GM19324 (cell line): ENCODE results near the gene MMP25.

Source experiments
- ATAC-seq: cut with Tn5 transposase; IDR thresholded peaks from one replicate; pipeline ENCODE4 v1.9.1; 2021; ENCODE audit warnings: mild to moderate bottlenecking, moderate library complexity; ENCODE audit not compliant: unreplicated experiment, low FRiP score

The MMP25 gene

DNA sequence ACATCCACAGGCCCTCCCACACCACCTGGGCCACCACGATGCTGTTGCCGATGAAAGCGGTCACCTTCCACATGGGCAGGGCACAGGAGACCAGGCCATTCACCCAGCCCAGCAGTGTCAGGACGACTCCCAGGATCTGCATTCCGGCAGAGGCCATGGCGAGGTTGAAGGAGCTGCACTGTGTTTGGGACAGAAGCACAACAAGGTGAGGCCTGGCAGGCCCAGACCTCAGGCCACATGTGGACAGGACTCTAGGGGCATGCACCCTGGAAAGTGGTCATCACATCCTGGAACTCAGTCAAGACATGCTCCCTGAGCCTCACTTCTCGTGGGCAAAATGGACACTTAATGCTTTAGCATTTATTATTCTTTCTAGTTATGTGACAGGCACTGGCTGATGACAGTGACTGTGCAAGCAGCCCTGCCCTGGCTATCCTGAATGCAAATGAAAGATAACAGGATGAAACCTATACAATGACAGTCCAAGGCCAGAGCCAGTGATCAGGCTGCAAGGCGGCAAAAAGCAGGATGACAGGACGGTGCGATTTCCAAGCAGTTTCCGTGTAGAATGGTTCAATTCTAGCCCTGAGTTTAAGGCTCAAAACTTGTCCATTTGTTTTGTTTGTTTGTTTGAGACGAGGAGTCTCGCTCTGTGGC lies 30.4 kb upstream of the MMP25 start:
- no peak for ATAC-seq

DNA sequence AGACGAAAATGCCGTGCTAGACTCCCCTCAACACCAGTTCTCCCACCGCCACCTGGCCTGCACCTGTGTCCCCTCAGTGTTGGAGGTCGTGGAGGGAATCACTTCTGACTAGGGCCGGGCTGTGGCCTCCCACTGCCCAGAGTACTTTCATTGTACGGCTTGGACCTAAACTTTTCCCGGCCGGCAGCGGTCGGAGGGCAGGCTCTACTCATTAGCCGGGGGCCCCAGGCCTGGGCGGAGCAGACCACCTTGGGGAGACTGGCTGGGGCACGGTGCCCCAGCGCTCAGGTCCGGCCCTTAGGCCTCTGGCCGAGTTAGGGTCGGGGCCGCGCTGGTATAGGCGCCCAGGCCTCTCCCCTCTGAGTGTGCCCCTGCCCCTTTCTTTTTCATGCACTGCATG lies 29.0 kb upstream of the MMP25 start:
- no peak for ATAC-seq

DNA sequence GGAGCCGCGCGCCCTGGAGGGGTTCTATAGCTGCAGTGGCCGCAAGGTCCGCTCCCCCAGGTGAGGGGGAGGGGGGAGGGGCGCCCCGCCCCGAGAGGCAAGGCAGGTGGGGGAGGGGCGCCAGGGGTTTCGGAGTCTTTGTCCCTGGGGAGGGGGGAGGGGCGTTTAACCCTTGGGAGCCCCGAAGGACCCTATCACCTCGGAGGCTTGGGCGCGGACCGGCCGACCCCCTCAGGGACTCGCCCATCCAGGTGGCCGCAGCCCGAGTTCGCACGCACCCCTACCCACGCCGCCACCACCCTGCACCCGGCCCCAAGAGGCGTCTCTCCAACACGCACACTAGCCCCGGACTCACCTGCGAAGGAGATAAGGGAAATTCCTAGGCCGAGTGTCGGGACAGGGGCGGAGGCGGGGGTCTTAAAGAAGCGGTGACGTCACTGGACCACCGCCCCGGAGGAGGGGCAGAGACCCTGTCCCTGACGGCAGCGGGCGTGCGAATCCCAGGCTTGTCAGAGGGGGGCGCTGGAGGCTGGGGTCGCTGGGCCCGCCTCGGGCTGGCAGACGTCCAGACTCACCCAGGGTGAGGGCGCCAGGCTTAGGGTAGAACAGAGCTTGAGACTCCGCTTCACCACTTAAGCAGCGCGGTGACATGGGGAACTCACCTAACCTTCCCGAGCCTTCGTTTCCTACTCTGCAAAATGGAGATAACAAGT lies 28.4 kb upstream of the MMP25 start, which contains the start of gene CLDN6:
Gene CLDN6, minus strand, starts transcription at position 390 of the 713 bp plus-strand sequence. CDS start 2,162 bp downstream, outside the sequence.
- no peak for ATAC-seq

DNA sequence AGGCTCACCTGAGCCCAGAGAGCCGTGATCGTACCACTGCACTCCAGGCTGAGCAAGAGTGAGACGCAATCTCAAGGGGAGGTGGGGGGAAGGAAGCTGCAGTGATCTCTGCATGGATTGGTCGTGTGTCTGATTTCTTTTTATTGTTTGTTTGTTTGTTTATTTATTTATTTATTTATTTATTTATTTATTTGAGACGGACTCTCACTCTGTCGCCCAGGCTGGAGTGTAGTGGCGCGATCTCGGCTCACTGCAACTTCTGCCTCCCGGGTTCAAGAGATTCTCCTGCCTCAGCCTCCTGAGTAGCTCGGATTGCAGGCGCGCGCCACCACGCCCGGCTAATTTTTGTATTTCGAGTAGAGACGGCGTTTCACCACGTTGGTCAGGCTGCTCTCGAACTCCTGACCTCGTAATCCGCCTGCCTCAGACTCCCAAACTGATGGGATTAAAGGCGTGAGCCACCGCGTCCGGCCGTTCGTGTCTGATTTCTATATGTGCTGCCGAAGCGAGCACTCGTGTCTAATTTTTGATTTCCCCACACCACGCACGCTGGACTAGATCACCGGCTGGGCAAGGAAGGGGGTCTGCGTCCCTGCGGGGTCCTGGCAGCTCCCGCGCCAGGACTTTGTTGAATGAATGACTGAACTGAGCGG lies 26.6 kb upstream of the MMP25 start:
- no peak for ATAC-seq

DNA sequence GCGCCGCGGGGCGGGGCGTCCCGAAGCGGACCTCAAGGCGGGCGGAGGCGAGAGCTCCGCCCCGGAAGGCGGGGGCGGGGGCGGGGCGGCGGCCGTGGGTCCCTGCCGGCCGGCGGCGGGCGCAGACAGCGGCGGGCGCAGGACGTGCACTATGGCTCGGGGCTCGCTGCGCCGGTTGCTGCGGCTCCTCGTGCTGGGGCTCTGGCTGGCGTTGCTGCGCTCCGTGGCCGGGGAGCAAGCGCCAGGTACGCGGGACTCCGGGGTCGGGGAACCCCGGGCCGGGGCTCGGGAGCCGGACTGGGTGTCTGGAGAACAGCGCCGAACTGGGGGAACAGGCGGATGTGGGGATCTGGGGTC lies 26.1 kb upstream of the MMP25 start, which contains the start of gene TNFRSF12A:
Gene TNFRSF12A, plus strand, starts transcription at position 122 of the 357 bp plus-strand sequence. Its CDS starts 30 bp downstream, at position 152.
- peak; percentile 34 for ATAC-seq

DNA sequence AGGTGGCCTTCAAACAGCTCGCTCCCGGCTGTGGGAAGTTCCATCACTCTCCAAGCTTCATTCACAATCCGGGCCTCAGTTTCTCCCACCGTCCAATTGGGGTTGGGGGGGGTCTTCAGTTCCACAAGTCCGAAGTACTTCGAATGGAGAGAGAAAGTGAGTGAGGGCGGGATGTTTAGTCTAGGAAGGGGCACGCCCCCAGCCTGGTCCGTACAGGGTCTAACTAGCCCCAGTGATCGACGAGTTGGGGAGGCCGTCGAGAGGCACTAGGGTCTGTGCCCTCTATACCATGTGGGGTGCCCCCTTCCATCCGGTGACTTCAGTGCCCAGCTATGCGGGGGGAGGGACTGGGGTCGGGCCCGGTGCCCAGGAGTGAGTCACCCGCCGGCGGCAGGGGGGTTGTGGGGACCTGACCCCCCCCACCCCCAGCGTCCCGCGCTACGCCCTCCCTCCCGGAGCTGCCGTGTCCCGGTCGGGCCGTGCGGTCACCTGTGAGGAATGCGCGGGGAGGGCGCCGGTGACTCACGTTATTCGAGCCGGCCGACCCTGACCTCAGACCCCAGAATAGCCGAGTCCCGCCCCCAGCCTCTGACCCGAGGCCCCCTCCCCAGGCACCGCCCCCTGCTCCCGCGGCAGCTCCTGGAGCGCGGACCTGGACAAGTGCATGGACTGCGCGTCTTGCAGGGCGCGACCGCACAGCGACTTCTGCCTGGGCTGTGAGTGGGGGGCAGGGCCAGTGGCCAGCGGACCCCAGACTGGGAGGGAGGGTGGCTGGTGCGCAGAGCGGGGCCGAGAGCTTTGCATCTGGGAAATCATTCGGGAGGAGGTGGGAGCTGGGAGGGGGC lies 25.5 kb upstream of the MMP25 start:
- no peak for ATAC-seq

DNA sequence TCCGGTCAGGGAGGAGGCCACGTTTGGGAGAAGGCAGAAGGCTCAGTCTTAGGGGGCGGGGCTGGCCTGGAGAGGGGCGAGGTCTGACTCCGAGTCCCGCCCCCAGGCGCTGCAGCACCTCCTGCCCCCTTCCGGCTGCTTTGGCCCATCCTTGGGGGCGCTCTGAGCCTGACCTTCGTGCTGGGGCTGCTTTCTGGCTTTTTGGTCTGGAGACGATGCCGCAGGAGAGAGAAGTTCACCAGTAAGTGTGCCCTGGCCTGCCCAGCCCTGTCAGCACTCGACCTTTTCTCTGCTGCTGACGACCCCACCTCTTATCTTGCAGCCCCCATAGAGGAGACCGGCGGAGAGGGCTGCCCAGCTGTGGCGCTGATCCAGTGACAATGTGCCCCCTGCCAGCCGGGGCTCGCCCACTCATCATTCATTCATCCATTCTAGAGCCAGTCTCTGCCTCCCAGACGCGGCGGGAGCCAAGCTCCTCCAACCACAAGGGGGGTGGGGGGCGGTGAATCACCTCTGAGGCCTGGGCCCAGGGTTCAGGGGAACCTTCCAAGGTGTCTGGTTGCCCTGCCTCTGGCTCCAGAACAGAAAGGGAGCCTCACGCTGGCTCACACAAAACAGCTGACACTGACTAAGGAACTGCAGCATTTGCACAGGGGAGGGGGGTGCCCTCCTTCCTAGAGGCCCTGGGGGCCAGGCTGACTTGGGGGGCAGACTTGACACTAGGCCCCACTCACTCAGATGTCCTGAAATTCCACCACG lies 24.7 kb upstream of the MMP25 start:
- no peak for ATAC-seq

DNA sequence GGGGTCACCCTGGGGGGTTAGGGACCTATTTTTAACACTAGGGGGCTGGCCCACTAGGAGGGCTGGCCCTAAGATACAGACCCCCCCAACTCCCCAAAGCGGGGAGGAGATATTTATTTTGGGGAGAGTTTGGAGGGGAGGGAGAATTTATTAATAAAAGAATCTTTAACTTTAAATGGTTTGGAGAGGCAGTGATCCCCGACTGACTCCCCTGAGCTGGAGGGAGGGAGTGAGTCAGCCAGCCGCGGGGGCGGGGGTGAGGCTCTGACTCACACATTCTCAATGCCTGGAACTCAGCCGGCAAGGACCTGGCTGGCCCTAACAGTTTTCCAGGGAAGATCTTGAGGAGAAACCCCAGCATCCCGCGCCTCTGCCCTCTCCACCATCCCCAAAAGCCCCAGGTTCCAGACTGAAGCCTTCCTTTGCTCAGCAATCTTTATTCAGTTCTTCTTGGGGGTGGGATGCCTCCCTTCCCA lies 24.1 kb upstream of the MMP25 start:
- ATAC-seq, result no peak

DNA sequence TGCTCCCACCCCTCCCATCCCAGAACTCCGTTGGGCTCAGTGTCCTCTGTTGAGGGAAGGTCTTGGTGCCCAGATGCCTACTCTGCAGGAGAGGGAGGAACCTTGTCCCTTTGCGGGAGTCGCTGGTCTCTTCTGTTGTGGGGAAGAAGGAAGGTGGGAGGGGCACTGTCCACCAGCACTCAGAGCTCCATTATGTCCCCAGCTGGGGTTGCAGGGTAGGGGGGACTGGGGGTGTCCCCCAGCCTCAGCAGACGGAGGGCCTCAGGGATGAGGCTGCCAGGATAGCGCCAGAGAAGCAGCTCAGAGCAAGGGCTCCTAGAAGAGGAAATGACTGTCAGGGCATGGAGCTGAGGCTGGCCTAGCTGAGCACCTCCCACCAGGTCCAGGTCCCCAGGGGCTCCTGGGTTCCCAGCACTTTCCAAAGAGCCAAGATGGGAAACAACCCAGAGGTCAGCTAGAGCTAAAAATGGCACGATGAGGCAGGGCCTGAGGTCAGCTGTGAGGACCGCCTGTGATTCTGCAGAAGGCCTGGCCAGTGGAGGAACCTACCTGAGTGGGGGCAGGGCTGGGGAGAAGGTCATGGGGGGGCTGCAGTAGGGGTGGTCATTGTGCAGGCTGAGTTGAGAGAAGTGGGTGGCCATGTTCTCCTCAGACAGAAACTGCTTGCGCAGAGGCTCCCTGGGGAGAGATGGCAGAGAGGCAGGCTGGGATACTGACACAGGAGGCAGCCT lies 23.5 kb upstream of the MMP25 start:
- no peak for ATAC-seq

DNA sequence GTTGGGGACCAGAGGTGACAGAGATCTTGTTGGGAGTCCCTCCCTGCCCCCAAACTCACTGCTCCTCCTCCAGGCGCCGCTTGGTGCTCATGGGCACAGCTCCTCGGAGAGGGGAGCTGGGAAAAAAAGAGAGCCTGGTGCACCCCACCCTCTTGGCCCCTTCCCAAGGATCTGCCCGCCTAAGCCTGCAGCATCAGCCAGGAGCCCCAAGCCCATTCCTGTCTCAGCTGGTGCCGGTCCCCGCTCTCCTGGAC lies 23.0 kb upstream of the MMP25 start:
- no peak for ATAC-seq

DNA sequence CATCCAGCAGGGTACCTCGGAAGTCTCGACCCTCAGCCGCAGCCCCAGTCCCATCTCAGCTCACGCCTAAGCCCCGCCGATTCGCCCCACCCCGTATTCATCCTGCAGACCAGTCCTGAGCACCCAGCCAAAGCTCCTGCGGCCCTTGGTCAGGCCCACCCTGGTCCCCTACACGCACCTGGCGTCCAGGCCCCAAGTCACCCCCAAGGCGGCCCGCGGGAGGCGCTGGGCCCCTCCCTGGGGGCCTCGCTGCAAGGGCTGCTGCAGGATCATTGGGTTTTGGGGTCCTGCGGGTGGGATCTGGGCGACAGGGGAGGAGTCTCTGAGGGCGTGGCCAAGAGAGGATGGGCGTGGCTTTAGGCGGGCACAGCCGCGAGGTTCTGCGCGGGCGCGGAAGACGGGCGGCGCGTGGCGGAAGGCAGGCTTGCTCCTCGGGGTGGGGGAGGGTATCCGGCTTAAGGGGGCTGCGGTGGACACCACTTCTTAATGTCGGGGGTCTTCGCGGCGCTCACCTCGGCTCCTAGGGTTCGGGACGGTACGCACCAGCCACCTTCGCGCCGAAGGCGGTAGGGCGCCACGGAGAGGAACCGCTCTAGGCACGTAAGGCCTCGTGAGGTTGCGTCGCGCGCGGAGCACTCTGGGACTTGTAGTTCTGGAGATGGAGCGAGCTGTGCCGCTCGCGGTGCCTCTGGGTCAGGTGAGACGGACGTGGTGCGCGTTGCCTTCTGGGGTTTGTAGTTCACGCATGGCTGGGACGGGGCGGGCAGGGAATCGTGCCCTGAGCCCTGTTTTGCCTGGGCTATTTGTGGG lies 22.5 kb upstream of the MMP25 start, which contains the start of the genes HCFC1R1 and THOC6:
Gene HCFC1R1, minus strand, starts transcription at position 274 of the 810 bp plus-strand sequence. Its CDS starts 1 bp downstream, at position 273.
Gene THOC6, plus strand, starts transcription at position 367 of the 810 bp plus-strand sequence. Its CDS starts 292 bp downstream, at position 659.
- ATAC-seq, result peak; percentile 71

DNA sequence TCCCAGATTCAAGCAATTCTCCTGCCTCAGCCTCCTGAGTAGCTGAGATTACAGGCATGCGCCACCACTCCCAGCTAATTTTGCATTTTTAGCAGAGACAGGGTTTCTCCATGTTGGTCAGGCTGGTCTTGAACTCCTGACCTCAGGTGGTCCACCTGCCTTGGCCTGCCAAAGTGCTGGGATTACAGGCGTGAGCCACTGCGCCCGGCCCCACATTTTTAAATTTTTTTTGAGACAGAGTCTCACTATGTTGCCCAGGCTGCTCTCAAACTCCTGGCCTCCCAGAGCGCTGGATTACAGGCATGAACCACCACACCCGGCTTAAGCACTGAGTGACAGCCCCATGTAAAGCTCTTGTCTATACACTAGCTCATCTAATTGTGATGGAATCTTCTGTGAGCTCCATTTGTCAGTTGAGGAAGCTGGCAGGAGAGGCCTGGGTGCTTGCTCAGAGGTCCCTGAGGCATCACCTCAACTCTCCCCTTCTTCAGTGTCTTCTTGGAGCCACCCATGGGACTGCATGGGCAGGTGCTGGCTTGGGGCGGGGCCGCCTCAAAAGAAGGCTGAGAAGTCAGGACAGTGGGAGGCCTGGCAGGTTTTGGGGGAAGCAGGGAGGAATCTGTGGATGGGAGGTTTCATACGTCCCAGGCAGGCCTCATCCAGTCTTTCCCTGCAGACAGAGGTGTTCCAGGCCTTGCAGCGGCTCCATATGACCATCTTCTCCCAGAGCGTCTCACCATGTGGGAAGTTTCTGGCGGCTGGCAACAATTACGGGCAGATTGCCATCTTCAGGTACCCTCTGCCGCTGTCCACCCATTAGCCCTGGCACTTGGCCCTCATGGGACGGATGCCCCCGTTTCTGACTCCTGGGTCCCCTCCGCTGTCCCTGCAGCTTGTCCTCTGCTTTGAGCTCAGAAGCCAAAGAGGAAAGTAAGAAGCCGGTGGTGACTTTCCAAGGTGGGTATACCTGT lies 21.0 kb upstream of the MMP25 start:
- ATAC-seq, result no peak

DNA sequence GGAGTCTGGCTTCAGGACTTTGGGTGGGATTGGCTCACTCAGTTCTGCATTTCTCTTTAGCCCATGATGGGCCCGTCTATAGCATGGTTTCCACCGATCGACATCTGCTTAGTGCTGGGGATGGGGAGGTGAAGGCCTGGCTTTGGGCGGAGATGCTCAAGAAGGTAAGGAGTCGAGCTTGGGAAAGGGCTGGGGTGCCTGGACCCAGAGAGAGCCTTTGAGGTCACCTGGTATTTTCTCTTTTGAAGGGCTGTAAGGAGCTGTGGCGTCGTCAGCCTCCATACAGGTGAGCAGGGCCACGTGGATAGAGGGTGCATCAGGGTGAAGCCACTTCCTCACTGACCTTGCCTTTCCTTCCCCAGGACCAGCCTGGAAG lies 20.4 kb upstream of the MMP25 start:
- no peak for ATAC-seq

DNA sequence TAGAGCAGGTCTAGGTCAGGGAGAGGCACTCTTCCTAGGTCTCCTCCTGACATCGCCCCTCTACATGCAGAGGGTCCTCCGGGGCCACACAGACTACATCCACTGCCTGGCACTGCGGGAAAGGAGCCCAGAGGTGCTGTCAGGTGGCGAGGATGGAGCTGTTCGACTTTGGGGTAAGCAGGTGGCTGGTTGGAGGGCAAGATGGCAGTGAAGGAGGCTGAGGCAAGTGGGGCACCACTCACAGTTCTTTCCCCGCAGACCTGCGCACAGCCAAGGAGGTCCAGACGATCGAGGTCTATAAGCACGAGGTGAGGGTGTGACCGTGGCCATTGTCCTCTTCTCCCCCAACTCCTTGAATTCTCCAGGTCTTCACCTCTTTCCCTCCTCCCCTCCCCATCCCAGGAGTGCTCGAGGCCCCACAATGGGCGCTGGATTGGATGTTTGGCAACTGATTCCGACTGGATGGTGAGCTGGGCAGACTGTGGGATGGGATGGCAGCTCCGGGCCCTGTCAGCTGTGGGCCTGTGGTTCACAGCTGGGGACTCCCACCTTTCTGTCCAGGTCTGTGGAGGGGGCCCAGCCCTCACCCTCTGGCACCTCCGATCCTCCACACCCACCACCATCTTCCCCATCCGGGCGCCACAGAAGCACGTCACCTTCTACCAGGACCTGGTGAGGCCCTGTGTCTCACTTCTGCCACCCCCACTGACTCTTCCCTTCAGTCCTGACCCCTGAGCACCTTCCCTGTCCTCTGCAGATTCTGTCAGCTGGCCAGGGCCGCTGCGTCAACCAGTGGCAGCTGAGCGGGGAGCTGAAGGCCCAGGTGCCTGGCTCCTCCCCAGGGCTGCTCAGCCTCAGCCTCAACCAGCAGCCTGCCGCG lies 19.5 kb upstream of the MMP25 start:
- no peak for ATAC-seq

DNA sequence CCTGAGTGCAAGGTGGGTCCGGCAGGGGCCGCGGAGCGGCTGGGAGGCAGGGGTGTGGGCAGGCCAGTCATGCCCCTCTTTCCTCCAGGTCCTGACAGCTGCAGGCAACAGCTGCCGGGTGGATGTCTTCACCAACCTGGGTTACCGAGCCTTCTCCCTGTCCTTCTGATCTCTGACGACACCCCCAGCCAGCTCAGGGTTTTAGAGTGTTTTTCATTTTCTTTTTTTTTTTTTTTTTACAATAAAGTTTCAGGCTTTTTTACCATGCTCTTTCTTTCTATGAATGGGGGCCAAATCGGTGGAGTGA lies 18.9 kb upstream of the MMP25 start:
- ATAC-seq, result no peak

DNA sequence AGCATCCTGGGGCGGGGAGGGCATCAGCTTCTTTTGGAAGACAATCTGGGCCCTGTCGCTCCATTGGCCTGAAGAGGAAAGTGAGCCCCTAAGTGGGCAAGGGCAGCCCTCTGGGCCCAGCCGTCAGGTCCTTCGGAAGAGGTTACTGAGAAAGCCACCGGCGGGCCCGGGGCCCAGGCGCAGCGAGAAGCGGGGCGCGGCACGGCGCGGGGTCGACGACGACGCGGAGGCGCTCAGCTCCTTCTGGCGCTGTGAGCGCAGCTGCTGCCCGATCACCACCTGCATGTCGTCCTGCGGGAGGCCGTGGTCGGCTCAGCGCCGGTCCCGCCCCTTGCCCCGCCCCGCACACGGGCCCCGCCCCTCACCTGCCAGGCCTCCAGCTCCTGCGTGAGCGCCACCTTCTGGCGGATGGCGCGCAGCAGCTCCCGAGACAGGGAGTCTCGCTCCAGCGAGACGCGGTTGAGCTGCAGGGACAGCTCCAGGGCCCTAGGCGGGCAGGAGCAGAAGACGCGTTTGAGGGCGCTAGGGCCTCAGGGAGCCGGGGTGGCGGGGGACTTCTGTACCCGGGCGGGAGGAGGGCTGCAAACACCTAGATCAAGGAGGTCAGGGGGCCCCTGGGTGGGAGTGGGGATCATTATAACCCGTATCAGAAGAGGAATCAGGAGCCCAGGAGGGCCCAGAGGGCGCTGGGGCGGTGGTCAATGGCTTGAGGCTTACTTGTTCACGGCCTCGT lies 18.2 kb upstream of the MMP25 start:
- ATAC-seq, result peak; percentile 35
